Measurements from ENCODE around the gene VTI1A.

Gene VTI1A

DNA sequence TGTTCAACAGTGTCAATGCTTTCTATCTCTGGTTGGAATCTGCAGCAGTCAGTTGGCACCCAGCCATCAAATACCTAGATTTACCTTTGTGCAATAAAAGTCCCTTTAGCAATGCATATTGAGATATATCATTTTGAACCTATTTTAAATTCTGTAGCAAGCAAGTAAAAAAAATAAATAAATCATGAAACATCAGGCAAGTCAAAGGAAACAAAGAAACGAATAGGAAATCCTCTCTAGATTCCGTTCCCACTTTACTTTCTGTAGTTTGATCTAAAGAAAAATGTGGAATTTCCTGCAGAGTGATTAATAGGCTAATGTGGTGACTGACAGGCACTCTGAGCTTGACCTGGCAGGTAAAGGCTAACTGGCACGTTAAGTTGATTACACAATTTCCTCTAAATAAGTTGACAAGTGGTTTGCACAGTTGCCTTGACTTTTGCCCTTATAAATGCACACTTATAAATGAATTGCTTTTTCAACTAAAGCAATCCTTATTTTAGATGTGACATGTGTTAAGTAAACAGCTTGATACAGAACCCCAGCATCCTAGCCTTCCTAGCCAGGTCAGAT is 294.9 kb downstream of the VTI1A start:
- H3K9ac ChIP-seq: no peak overlapping the region
- H3K4me2 ChIP-seq: no peak overlapping the region
- no peaks in the 10 kb centered on the region for H3K36me3 ChIP-seq (ENCODE audit: insufficient read depth)
- H3K4me1 ChIP-seq (ENCODE audit: low read depth, poor library complexity, severe bottlenecking): no peaks in the 10 kb centered on the region
- no peaks in the 10 kb centered on the region for H3K27me3 ChIP-seq (ENCODE audit: insufficient read depth, low read depth)
- TF ChIP-seq, protein P1, sequence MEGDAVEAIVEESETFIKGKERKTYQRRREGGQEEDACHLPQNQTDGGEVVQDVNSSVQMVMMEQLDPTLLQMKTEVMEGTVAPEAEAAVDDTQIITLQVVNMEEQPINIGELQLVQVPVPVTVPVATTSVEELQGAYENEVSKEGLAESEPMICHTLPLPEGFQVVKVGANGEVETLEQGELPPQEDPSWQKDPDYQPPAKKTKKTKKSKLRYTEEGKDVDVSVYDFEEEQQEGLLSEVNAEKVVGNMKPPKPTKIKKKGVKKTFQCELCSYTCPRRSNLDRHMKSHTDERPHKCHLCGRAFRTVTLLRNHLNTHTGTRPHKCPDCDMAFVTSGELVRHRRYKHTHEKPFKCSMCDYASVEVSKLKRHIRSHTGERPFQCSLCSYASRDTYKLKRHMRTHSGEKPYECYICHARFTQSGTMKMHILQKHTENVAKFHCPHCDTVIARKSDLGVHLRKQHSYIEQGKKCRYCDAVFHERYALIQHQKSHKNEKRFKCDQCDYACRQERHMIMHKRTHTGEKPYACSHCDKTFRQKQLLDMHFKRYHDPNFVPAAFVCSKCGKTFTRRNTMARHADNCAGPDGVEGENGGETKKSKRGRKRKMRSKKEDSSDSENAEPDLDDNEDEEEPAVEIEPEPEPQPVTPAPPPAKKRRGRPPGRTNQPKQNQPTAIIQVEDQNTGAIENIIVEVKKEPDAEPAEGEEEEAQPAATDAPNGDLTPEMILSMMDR (conservative IDR thresholded peaks at IDR 0.05; ENCODE audit: low read depth, low read length): no peak
- no peak overlapping the region for H2AFZ ChIP-seq (ENCODE audit: low read depth)
- H3K27ac ChIP-seq: no peak overlapping the region
- no peaks in the 10 kb centered on the region for H3K79me2 ChIP-seq (ENCODE audit: insufficient read depth, low read depth)
- no peaks in the 10 kb centered on the region for H4K20me1 ChIP-seq (ENCODE audit: insufficient read depth)
- no peak overlapping the region for H3K4me3 ChIP-seq (IDR thresholded peaks at IDR 0.05; ENCODE audit: insufficient read depth, low read depth, low read length)

DNA sequence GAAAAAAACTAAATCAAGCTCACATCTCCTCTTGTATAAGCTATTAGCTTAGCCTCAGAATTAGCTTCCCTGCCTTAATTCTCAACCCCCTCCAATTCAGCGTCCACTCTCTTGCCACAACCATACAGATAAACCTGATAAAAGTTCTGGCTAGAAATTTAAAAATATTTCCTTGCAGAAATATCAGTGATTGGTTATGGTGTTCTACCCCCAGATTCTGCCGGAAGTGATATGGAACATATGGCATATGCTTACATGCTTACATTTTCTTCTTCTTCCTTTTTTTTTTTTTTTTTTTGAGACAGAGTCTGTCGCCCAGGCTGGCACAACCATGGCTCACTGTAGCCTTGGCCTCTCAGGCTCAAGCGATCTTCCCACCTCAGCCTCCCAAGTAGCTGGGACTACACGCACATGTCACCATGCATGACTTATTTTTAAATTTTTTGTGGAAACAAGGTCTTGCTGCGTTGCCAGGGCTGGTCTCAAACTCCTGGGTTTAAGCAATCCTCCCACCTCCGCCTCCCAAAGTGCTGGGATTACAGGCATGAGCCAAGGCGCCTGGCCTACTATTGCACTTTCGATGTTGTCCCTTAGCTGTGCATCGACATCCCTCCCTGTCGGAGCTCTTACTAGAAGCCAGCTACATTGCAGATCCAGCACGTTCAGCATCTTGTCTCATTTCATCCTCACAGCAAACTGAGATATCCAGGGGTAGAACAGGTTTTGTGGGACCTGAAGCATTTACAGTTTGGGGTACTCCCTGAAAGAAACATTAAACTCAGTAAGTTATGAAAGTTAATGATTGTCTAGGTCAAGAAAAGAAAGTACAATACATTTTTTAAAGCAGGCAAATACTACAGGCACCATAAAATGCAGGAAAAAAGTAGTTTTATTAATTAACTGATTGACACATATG is 297.4 kb downstream of the VTI1A start:
- no peaks in the 10 kb centered on the region for H4K20me1 ChIP-seq (ENCODE audit: insufficient read depth)
- no peaks in the 10 kb centered on the region for H3K4me1 ChIP-seq (ENCODE audit: low read depth, poor library complexity, severe bottlenecking)
- no peaks in the 10 kb centered on the region for H3K36me3 ChIP-seq (ENCODE audit: insufficient read depth)
- TF ChIP-seq, protein P1 (conservative IDR thresholded peaks at IDR 0.05; ENCODE audit: low read depth, low read length): no peak
- H3K4me2 ChIP-seq: no peak overlapping the region
- H3K9ac ChIP-seq: no peak overlapping the region
- no peaks in the 10 kb centered on the region for H3K79me2 ChIP-seq (ENCODE audit: insufficient read depth, low read depth)
- no peaks in the 10 kb centered on the region for H3K27me3 ChIP-seq (ENCODE audit: insufficient read depth, low read depth)
- no peak overlapping the region for H3K4me3 ChIP-seq (IDR thresholded peaks at IDR 0.05; ENCODE audit: insufficient read depth, low read depth, low read length)
- no peak overlapping the region for H2AFZ ChIP-seq (ENCODE audit: low read depth)
- no peak overlapping the region for H3K27ac ChIP-seq

DNA sequence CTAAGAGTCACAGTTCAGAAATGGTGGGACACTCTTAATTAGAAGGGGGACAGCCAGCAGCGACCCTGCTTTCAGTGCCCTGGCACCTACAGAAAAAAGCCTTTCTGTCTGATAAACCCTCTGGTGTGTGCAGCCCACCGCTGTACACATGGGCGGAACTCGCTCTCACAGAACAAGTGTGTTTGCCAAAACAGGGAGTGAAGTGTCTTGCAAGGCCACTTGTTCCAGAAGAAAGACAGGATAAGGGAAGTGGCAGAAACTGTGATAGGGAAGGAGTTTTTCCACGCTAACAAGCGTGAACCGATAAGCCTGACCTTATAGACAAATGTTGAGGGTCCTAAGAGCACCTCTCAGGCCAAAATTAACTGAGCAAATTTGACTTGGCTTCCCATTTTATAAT is 299.3 kb downstream of the VTI1A start:
- H2AFZ ChIP-seq (ENCODE audit: low read depth): no peak overlapping the region
- TF ChIP-seq, protein P1 (conservative IDR thresholded peaks at IDR 0.05; ENCODE audit: low read depth, low read length): no peak
- no peaks in the 10 kb centered on the region for H3K4me1 ChIP-seq (ENCODE audit: low read depth, poor library complexity, severe bottlenecking)
- H4K20me1 ChIP-seq (ENCODE audit: insufficient read depth): no peaks in the 10 kb centered on the region
- no peak overlapping the region for H3K4me3 ChIP-seq (IDR thresholded peaks at IDR 0.05; ENCODE audit: insufficient read depth, low read depth, low read length)
- H3K27me3 ChIP-seq (ENCODE audit: insufficient read depth, low read depth): no peaks in the 10 kb centered on the region
- no peaks in the 10 kb centered on the region for H3K36me3 ChIP-seq (ENCODE audit: insufficient read depth)
- no peak overlapping the region for H3K9ac ChIP-seq
- no peak overlapping the region for H3K4me2 ChIP-seq
- no peaks in the 10 kb centered on the region for H3K79me2 ChIP-seq (ENCODE audit: insufficient read depth, low read depth)
- no peak overlapping the region for H3K27ac ChIP-seq

DNA sequence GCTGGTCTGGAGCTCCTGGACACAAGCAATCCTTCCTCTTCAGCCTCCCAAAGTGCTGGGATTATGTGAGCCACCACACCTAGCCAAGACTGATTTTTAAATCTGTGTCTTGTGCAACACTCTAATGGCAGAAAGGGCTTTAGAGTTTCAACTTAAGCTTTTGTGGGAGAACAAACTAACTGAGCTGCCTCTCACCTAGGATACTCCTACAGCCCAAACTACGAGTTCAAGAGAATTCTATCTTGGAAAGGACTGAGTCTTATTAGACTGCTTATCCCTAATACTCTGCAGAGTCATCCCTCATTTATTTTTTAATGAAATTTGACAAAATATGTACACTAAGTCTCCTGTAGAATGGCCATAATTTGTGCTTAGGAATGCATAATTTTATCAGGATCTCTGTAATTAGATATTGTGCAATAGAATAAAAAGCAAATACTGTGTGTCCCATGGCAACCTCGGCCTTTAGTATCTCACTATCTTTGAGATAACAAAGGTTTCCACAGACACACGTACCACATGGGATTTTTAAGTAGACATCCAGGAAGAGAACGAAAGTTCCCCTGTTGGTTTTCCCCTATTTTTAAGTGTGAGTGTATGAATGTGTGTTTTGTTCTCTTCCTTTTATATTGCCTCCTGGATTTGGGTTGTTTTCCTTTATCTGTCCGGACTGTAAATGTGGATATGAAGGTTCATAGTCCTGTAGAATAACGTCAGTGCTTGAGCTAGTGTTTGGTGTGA is 303.6 kb downstream of the VTI1A start:
- H3K4me3 ChIP-seq (IDR thresholded peaks at IDR 0.05; ENCODE audit: insufficient read depth, low read depth, low read length): no peak overlapping the region
- no peaks in the 10 kb centered on the region for H3K27me3 ChIP-seq (ENCODE audit: insufficient read depth, low read depth)
- H3K36me3 ChIP-seq (ENCODE audit: insufficient read depth): no peaks in the 10 kb centered on the region
- no peaks in the 10 kb centered on the region for H3K79me2 ChIP-seq (ENCODE audit: insufficient read depth, low read depth)
- H3K27ac ChIP-seq: no peak overlapping the region
- H3K4me1 ChIP-seq (ENCODE audit: low read depth, poor library complexity, severe bottlenecking): no peaks in the 10 kb centered on the region
- no peak overlapping the region for H3K9ac ChIP-seq
- TF ChIP-seq, protein P1 (conservative IDR thresholded peaks at IDR 0.05; ENCODE audit: low read depth, low read length): no peak
- no peak overlapping the region for H2AFZ ChIP-seq (ENCODE audit: low read depth)
- no peaks in the 10 kb centered on the region for H4K20me1 ChIP-seq (ENCODE audit: insufficient read depth)
- no peak overlapping the region for H3K4me2 ChIP-seq
